ENCODE data around the gene ZBTB34. TPM values are rescaled to one million over a fixed set of nuclear protein-coding genes. Genes with fewer than 3 reads are reported as not detected.

ZBTB34 gene
- total and polyA plus RNA-seq, 9 of the 15 experiments (the other 6 are each of a cell fraction or from before 2014, with no cell fraction given), result 2.7 to 15.6 (median 9.8) TPM

GRCh38 chr9:126880947-126881332 lies 20.5 kb downstream of the ZBTB34 start (continued):
- TF ChIP-seq RBM39 (optimal IDR thresholded peaks at IDR 0.05; ENCODE audit: low read depth, low read length), result no peak
- TF ChIP-seq BACH1 (tag; IDR thresholded peaks at IDR 0.05), result no peak
- TF ChIP-seq FOXM1 (IDR thresholded peaks at IDR 0.05; ENCODE audit: low read depth), result no peak
- TF ChIP-seq FOXM1 (CRISPR knock-in tag; IDR thresholded peaks at IDR 0.05; ENCODE audit: low read depth), result no peak
- no peak for TF ChIP-seq ARID4B (CRISPR knock-in tag; IDR thresholded peaks at IDR 0.05)
- TF ChIP-seq ZNF407 (IDR thresholded peaks at IDR 0.05; ENCODE audit: low read depth), result no peak

All from K562 (cell line).